ENCODE measurements around the gene OR6S1. TPM values are rescaled to one million over a fixed set of nuclear protein-coding genes. Genes with fewer than 3 reads are reported as not detected.

The OR6S1 gene
- total RNA-seq, 3 donors from 2014 or later (not counting 1 experiment from before 2014, with no cell fraction given) = not detected

- Mint-ChIP-seq H3K4me3 (no peak overlapping the region), H3K9me3 (no peaks in the 10 kb centered on the region), H3K27ac (no peak overlapping the region), H3K36me3 (no peaks in the 10 kb centered on the region), H3K4me1 (peaks cover 8 to 28% of the 10 kb centered on the region in 2 donors), H3K27me3 (ENCODE audit: low read depth in 2 of 2) (peaks cover 56 to 69% of the 10 kb centered on the region in 2 donors)
- H3K4me1 ChIP-seq (ENCODE audit: control insufficient read depth, insufficient read depth, low read length) = peaks cover 17% of the 10 kb centered on the region
- ATAC-seq (no peak), DNase-seq (no peak)
- TF ChIP-seq, protein P1, sequence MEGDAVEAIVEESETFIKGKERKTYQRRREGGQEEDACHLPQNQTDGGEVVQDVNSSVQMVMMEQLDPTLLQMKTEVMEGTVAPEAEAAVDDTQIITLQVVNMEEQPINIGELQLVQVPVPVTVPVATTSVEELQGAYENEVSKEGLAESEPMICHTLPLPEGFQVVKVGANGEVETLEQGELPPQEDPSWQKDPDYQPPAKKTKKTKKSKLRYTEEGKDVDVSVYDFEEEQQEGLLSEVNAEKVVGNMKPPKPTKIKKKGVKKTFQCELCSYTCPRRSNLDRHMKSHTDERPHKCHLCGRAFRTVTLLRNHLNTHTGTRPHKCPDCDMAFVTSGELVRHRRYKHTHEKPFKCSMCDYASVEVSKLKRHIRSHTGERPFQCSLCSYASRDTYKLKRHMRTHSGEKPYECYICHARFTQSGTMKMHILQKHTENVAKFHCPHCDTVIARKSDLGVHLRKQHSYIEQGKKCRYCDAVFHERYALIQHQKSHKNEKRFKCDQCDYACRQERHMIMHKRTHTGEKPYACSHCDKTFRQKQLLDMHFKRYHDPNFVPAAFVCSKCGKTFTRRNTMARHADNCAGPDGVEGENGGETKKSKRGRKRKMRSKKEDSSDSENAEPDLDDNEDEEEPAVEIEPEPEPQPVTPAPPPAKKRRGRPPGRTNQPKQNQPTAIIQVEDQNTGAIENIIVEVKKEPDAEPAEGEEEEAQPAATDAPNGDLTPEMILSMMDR (IDR thresholded peaks at IDR 0.05) = no peak
- intact Hi-C loops (cut with micrococcal nuclease) = no loop called here
- H3K9me3 ChIP-seq (ENCODE audit: control insufficient read depth, insufficient read depth, low read length) = no peaks in the 10 kb centered on the region
- no peak overlapping the region for H3K4me3 ChIP-seq (ENCODE audit: low read length)
- no peak overlapping the region for H3K27ac ChIP-seq (ENCODE audit: low read length)
- H3K27me3 ChIP-seq (ENCODE audit: control insufficient read depth, insufficient read depth, low read length) = peaks cover 32% of the 10 kb centered on the region
- no peaks in the 10 kb centered on the region for H3K36me3 ChIP-seq (ENCODE audit: control insufficient read depth, insufficient read depth, low read length)
- WGBS (ENCODE audit: insufficient coverage) = 96% methylated on average over 3 of the region's 4 CpGs
These were observed 14.8 kb upstream of the OR6S1 start for GRCh38 chr14:20656274-20656673.

- 90% methylated on average over 2 of the region's 4 CpGs for WGBS (ENCODE audit: insufficient coverage)
These were observed 14.4 kb upstream of the OR6S1 start for GRCh38 chr14:20655851-20656250.

GRCh38 chr14:20652996-20653975 lies 11.8 kb upstream of the OR6S1 start:
- DNase-seq (peak; percentile 27 to 59), ATAC-seq (peak; percentile 44 to 67 (median 63))
- Histone ChIP-seq H3K9me3 (ENCODE audit: control insufficient read depth, insufficient read depth, low read length) (no peaks in the 10 kb centered on the region), H3K27ac (ENCODE audit: low read length) (no peak overlapping the region), H3K4me3 (ENCODE audit: low read length) (no peak overlapping the region), H3K27me3 (ENCODE audit: control insufficient read depth, insufficient read depth, low read length) (peaks cover 35% of the 10 kb centered on the region), H3K36me3 (ENCODE audit: control insufficient read depth, insufficient read depth, low read length) (no peaks in the 10 kb centered on the region), H3K4me1 (ENCODE audit: control insufficient read depth, insufficient read depth, low read length) (peaks cover 17% of the 10 kb centered on the region)
- H3K4me3 Mint-ChIP-seq = no peak overlapping the region
- TF ChIP-seq, protein P1 (IDR thresholded peaks at IDR 0.05) = no peak
- no peaks in the 10 kb centered on the region for H3K9me3 Mint-ChIP-seq
- H3K27ac Mint-ChIP-seq = no peak overlapping the region
- H3K4me1 Mint-ChIP-seq = peaks cover 8 to 28% of the 10 kb centered on the region in 2 donors
- peaks cover 58 to 69% of the 10 kb centered on the region in 2 donors for H3K27me3 Mint-ChIP-seq (ENCODE audit: low read depth in 2 of 2)
- intact Hi-C loops (cut with micrococcal nuclease) = no loop called here
- WGBS (ENCODE audit: insufficient coverage) = 6% methylated on average over 33 of the region's 39 CpGs
- no peaks in the 10 kb centered on the region for H3K36me3 Mint-ChIP-seq

More at GRCh38 chr14:20655851-20656250, 14.4 kb upstream of the OR6S1 start:
- Histone ChIP-seq H3K4me1 (ENCODE audit: control insufficient read depth, insufficient read depth, low read length) (peaks cover 17% of the 10 kb centered on the region), H3K36me3 (ENCODE audit: control insufficient read depth, insufficient read depth, low read length) (no peaks in the 10 kb centered on the region), H3K27ac (ENCODE audit: low read length) (no peak overlapping the region), H3K4me3 (ENCODE audit: low read length) (no peak overlapping the region), H3K9me3 (ENCODE audit: control insufficient read depth, insufficient read depth, low read length) (no peaks in the 10 kb centered on the region), H3K27me3 (ENCODE audit: control insufficient read depth, insufficient read depth, low read length) (peaks cover 32% of the 10 kb centered on the region)
- Mint-ChIP-seq H3K4me1 (peaks cover 8 to 28% of the 10 kb centered on the region in 2 donors), H3K27me3 (ENCODE audit: low read depth in 2 of 2) (peaks cover 57 to 67% of the 10 kb centered on the region in 2 donors), H3K36me3 (no peaks in the 10 kb centered on the region), H3K9me3 (no peaks in the 10 kb centered on the region), H3K27ac (no peak overlapping the region), H3K4me3 (no peak overlapping the region)
- intact Hi-C loops (cut with micrococcal nuclease) = no loop called here
- DNase-seq (no peak), ATAC-seq (no peak)
- TF ChIP-seq, protein P1 (IDR thresholded peaks at IDR 0.05) = no peak

All from natural killer cell (primary cell).